Chondrocyte (in vitro differentiated cells): Measurements from ENCODE around the gene ANXA4. TPM values are rescaled to one million over a fixed set of nuclear protein-coding genes. Genes with fewer than 3 reads are reported as not detected.
"Not testable (repeated sequence)": the region's sequence is repeated elsewhere in the genome, so short reads cannot be mapped to it uniquely, and the experiment has no call there.

Experiments used
- DNase-seq: peaks from one replicate; pipeline ENCODE4 v3.0.0; 2021; ENCODE audit warnings: mixed read lengths, low spot score
- H3K27ac Mint-ChIP-seq: one replicate; pipeline ENCODE4 v1.8.0; 2021; ENCODE audit warnings: mild to moderate bottlenecking, moderate library complexity, mixed read lengths; ENCODE audit not compliant: unreplicated experiment
- H3K27me3 Mint-ChIP-seq: 2 replicates; pipeline ENCODE4 v1.8.0; 2021; ENCODE audit warnings: low read depth, mixed read lengths
- H3K36me3 Mint-ChIP-seq: 2 replicates; pipeline ENCODE4 v1.8.0; 2021; ENCODE audit warnings: low read depth, mixed read lengths
- H3K4me1 Mint-ChIP-seq: 2 replicates; pipeline ENCODE4 v1.8.0; 2021; ENCODE audit warnings: low read depth, mild to moderate bottlenecking, mixed read lengths
- H3K4me3 Mint-ChIP-seq: one replicate; pipeline ENCODE4 v1.8.0; 2021; ENCODE audit warnings: mild to moderate bottlenecking, moderate library complexity, mixed read lengths; ENCODE audit not compliant: unreplicated experiment
- H3K9me3 Mint-ChIP-seq: 2 replicates; pipeline ENCODE4 v1.8.0; 2021; ENCODE audit warnings: low read depth, mixed read lengths
- CTCF ChIP-seq: fragments of 200-600 bp; sonication (generic); IDR thresholded peaks from 2 replicates; pipeline ENCODE4 v1.5.0; 2021; ENCODE audit warnings: antibody characterized with exemption, mild to moderate bottlenecking, moderate library complexity
- total RNA-seq: library from RNA; stranded (reverse); gene quantifications from 3 replicates; pipeline ENCODE4 v1.2.1, GENCODE V29; 2021

ANXA4 gene
- total RNA-seq, 1 donor from 2014 or later, result 99.0 TPM

- no peaks in the 10 kb centered on the region for H3K36me3 Mint-ChIP-seq
- H3K27ac Mint-ChIP-seq, result peak overlapping the region; percentile 98
- no peaks in the 10 kb centered on the region for H3K27me3 Mint-ChIP-seq
- peaks cover 34% of the 10 kb centered on the region for H3K4me1 Mint-ChIP-seq
- DNase-seq, result no peak
- no peak for TF ChIP-seq CTCF
- no peaks in the 10 kb centered on the region for H3K9me3 Mint-ChIP-seq
- peak overlapping the region; percentile 88 for H3K4me3 Mint-ChIP-seq
Measured at GRCh38 chr2:69830045-69830905, 88.3 kb downstream of the ANXA4 start.

GRCh38 chr2:69830906-69831241 lies 88.9 kb downstream of the ANXA4 start:
- not testable (repeated sequence) for H3K27me3 Mint-ChIP-seq, H3K36me3 Mint-ChIP-seq, H3K9me3 Mint-ChIP-seq, DNase-seq
- Mint-ChIP-seq H3K4me1 (peaks cover 34% of the 10 kb centered on the region), H3K27ac (peak overlapping the region; percentile 60), H3K4me3 (peak overlapping the region; percentile 88)

DNA sequence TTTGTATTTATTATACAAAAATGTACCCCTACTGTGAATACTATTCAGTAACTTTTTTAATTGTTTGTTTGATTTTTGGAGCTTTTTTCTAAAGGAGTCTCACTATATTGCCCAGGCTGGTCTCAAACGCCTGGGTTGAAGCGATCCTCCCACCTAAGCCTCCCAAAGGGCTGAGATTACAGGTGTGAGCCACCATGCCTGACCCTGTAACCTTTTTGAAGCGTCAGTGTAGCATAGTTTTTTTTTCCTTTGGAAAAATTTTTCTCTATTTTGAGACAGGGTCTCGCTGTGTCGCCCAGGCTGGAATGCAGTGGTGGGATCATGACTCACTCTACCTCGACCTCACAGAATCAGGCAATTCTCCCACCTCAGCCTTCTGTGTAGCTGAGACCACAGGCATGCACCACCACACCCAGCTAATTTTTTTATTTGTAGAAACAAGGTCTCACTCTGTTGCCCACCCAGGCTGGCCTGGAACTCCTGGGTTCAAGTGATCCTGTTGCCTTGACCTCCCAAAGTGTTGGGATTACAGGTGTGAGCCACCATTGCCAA lies 89.5 kb downstream of the ANXA4 start:
- Mint-ChIP-seq H3K4me3 (peak overlapping the region; percentile 88), H3K36me3 (no peaks in the 10 kb centered on the region), H3K4me1 (peaks cover 34% of the 10 kb centered on the region), H3K27ac (peak overlapping the region; percentile 41), H3K9me3 (no peaks in the 10 kb centered on the region), H3K27me3 (no peaks in the 10 kb centered on the region)
- TF ChIP-seq CTCF, result no peak
- DNase-seq, result no peak

DNA sequence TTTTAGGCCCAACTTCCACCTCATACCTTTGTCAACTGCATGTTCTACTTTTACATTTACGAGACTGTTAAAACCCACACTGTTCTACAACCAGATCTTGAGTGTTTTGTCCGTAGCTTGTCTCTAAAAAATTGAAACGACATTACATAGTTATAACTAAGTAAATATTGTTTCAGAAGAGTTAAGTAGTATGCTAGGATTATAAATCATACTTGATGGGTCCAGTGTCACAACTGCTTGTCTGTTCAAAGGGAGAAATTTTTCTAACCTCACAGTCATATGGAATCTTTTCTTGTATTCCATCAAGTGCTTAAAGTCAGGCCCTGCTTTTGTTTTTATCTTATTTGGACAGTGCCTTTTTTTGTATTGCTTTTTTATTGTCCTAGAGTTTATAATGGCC lies 91.8 kb downstream of the ANXA4 start:
- H3K4me3 Mint-ChIP-seq, result no peak overlapping the region
- TF ChIP-seq CTCF, result no peak
- H3K27me3 Mint-ChIP-seq, result no peaks in the 10 kb centered on the region
- peaks cover 26% of the 10 kb centered on the region for H3K4me1 Mint-ChIP-seq
- H3K27ac Mint-ChIP-seq, result no peak overlapping the region
- H3K36me3 Mint-ChIP-seq, result peaks cover 2% of the 10 kb centered on the region
- no peak for DNase-seq
- no peaks in the 10 kb centered on the region for H3K9me3 Mint-ChIP-seq

- no peaks in the 10 kb centered on the region for H3K27me3 Mint-ChIP-seq
- no peaks in the 10 kb centered on the region for H3K9me3 Mint-ChIP-seq
- no peak for DNase-seq
- H3K27ac Mint-ChIP-seq, result no peak overlapping the region
- peaks cover 18% of the 10 kb centered on the region for H3K4me1 Mint-ChIP-seq
- H3K4me3 Mint-ChIP-seq, result no peak overlapping the region
- H3K36me3 Mint-ChIP-seq, result peaks cover 6% of the 10 kb centered on the region
- no peak for TF ChIP-seq CTCF
Measured at GRCh38 chr2:69835666-69836065, 93.7 kb downstream of the ANXA4 start.
